GM12801 (cell line): Measurements from ENCODE around the gene LRTM2.

Experiments used
- TF ChIP-seq, protein P1 (sequence below): IDR thresholded peaks from one replicate; pipeline ENCODE4 v1.5.1; 2011; ENCODE audit warnings: control low read depth; ENCODE audit not compliant: insufficient read length; ENCODE audit errors: extremely low read depth

The LRTM2 gene

GRCh38 chr12:1877169-1877878, 57.0 kb downstream of the LRTM2 start:
- TF ChIP-seq, protein P1, sequence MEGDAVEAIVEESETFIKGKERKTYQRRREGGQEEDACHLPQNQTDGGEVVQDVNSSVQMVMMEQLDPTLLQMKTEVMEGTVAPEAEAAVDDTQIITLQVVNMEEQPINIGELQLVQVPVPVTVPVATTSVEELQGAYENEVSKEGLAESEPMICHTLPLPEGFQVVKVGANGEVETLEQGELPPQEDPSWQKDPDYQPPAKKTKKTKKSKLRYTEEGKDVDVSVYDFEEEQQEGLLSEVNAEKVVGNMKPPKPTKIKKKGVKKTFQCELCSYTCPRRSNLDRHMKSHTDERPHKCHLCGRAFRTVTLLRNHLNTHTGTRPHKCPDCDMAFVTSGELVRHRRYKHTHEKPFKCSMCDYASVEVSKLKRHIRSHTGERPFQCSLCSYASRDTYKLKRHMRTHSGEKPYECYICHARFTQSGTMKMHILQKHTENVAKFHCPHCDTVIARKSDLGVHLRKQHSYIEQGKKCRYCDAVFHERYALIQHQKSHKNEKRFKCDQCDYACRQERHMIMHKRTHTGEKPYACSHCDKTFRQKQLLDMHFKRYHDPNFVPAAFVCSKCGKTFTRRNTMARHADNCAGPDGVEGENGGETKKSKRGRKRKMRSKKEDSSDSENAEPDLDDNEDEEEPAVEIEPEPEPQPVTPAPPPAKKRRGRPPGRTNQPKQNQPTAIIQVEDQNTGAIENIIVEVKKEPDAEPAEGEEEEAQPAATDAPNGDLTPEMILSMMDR = no peak

DNA sequence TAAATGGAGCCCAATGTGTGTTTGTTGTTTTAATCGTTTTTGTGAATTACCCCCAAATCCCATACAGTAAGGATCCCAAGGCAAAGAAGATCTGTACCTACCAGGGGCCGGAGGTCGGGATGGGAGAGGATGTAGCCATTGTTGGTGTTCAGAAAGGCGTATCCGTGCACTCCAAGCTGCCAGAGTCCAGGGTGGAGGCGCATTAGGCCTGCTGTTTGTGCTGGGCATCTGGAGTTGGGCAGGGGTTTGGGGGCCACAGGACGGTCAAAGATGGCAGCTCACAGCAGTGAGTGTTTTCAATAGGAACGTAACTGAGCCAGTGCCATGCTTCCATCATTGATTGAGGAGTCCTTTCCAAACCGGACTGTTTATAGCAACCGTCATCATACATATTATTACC, 57.8 kb downstream of the LRTM2 start:
- TF ChIP-seq, protein P1 = no peak

DNA sequence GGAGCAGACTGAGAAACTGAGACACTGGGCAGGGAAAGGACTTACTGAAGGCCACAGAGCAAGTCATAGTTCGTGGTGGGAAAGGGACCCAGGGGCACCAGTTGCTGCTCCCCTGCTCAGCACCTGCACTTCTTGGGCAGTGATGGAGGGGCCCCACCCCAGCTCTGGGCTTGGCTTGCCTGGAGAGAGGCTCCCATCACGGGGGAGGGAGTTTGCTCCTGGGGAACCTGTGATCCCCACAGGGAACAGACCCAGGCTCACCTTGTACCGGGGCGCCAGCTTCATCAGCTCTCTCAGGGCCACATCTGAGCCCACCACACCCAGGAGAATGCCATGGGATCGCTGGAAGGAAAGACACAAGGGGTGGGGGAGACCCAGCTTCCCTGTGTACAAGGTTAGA, 58.3 kb downstream of the LRTM2 start:
- TF ChIP-seq, protein P1 = no peak

DNA sequence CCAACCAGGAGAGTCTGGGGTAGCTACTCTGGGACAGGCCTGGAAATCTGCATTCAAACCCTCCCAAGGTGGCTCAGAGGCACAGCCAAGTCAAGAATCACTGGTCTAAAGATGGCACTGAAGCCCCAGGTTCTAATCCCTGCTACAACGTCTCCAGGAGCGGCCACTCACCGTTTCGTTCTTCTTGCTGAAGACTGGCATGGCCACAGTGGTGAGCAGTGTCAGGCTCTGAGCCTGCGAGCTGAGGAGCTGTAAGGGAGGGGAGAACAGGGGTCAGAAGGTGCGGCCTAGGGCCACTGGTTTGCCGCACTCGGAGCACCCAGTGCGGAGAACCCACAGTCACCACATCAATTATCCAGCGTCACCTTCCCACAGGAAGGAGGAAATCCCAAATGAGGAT, 59.3 kb downstream of the LRTM2 start:
- TF ChIP-seq, protein P1 = no peak

DNA sequence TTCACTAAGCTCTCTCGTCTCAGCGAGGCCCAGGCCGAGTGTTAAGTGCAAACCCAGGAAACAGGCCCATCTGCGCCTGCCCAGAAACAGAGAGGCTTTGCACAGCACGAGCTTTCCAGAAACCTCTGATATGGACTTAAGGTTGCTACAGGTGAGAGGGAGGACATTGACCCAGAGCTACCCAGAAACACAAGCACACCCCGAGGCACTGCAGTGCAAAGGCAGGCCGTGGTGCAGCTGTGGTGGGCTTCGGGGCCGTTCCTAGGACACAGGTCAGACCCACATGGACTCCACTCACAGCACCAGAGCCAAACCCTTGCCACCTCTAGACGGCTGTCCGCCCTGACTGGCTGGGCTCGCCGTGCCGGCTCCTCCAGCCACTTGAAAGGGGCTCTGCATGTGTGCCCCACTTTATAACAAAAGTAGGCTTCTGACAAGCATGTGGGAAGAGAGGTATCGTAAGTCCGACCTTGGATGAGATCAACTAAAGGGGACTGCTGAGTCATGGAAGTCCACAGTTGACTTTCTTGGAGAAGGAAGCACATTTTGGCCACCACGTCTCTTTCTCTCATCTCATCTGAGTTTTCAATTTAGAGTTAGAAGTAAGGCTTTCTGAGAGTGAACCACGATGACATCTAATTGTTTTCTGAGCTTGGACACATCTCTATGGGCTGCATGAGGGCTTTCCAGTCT, 59.9 kb downstream of the LRTM2 start:
- TF ChIP-seq, protein P1 = no peak

DNA sequence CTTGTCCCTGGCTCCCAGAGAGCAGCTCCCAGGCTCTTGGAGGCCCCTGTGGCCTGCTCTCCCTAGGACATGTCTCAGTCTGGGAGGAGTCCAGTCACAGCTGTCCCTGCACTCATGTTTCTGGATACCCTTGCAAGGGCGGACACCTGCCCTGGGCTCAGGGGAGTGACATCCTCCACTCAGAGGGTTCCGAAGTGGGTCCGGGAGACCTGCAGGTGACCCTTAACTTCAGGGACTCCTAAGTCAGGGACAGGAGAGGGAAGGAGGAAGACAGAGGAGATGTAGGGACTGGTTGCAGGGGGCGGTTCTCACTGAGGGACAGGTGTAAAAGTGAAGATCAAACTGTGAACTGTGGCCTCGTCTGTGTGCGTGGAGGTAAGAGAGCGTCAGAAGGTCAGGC, 60.5 kb downstream of the LRTM2 start:
- TF ChIP-seq, protein P1 = no peak

DNA sequence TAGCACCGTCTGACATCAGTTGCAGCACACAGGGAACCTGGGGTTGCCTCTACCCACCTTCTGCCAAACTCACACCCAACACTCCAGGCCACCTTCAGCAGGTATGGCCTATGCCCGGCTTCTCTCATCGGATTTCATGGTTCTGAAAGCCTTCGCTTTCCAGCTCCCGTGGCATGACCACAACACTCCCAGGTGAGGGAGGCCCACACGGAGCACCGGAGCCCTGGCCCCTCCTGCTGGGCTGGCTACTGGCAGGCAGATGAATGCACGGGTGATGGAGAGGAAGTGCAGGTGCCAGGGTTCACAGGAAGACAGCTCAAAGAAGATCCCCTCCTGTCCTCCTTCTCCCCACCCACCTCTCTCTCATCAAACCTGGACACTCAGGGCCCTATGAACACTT, 60.9 kb downstream of the LRTM2 start:
- TF ChIP-seq, protein P1 = no peak
